ENCODE data around the gene PRPF39.
A peak's percentile ranks its signal among the peaks of the same experiment; 100 is the strongest.
"Not testable (repeated sequence)": the region's sequence is repeated elsewhere in the genome, so short reads cannot be mapped to it uniquely, and the experiment has no call there.

The PRPF39 gene

GRCh38 chr14:45083976-45084722 lies at the start of gene PRPF39:
Gene PRPF39, plus strand, starts transcription at chr14:45084116. Its CDS starts 11,124 bp downstream, at chr14:45095240.
- DNase-seq (ENCODE audit: low read depth, low spot score), result peak; percentile 77

- DNase-seq (ENCODE audit: low read depth, low spot score), result no peak
Measured at GRCh38 chr14:45034730-45035129, 49.2 kb upstream of the PRPF39 start.

- DNase-seq (ENCODE audit: low read depth, low spot score), result no peak
Measured at GRCh38 chr14:45038256-45038655, 45.7 kb upstream of the PRPF39 start.

GRCh38 chr14:45038865-45039264 lies 45.1 kb upstream of the PRPF39 start:
- DNase-seq (ENCODE audit: low read depth, low spot score), result no peak

- DNase-seq (ENCODE audit: low read depth, low spot score), result no peak
Measured at GRCh38 chr14:45039390-45039789, 44.5 kb upstream of the PRPF39 start.

- no peak for DNase-seq (ENCODE audit: low read depth, low spot score)
Measured at GRCh38 chr14:45041641-45042040, 42.3 kb upstream of the PRPF39 start.

GRCh38 chr14:45044638-45045037 lies 39.3 kb upstream of the PRPF39 start:
- DNase-seq (ENCODE audit: low read depth, low spot score), result no peak

GRCh38 chr14:45048385-45048784 lies 35.5 kb upstream of the PRPF39 start:
- no peak for DNase-seq (ENCODE audit: low read depth, low spot score)

GRCh38 chr14:45051180-45051579 lies 32.7 kb upstream of the PRPF39 start:
- no peak for DNase-seq (ENCODE audit: low read depth, low spot score)

GRCh38 chr14:45051896-45052295 lies 32.0 kb upstream of the PRPF39 start:
- DNase-seq (ENCODE audit: low read depth, low spot score), result no peak

GRCh38 chr14:45057349-45057748 lies 26.6 kb upstream of the PRPF39 start:
- no peak for DNase-seq (ENCODE audit: low read depth, low spot score)

GRCh38 chr14:45057881-45058364 lies 26.0 kb upstream of the PRPF39 start:
- DNase-seq (ENCODE audit: low read depth, low spot score), result no peak

GRCh38 chr14:45060551-45060950 lies 23.4 kb upstream of the PRPF39 start:
- no peak for DNase-seq (ENCODE audit: low read depth, low spot score)

GRCh38 chr14:45065540-45065939 lies 18.4 kb upstream of the PRPF39 start:
- no peak for DNase-seq (ENCODE audit: low read depth, low spot score)

GRCh38 chr14:45065956-45066355 lies 18.0 kb upstream of the PRPF39 start:
- no peak for DNase-seq (ENCODE audit: low read depth, low spot score)

- no peak for DNase-seq (ENCODE audit: low read depth, low spot score)
Measured at GRCh38 chr14:45066667-45067066, 17.2 kb upstream of the PRPF39 start.

GRCh38 chr14:45068396-45068795 lies 15.5 kb upstream of the PRPF39 start:
- DNase-seq (ENCODE audit: low read depth, low spot score), result no peak

GRCh38 chr14:45070215-45070614 lies 13.7 kb upstream of the PRPF39 start:
- DNase-seq (ENCODE audit: low read depth, low spot score), result no peak

- no peak for DNase-seq (ENCODE audit: low read depth, low spot score)
Measured at GRCh38 chr14:45072126-45072525, 11.8 kb upstream of the PRPF39 start.

- DNase-seq (ENCODE audit: low read depth, low spot score), result no peak
Measured at GRCh38 chr14:45073231-45073879, 10.6 kb upstream of the PRPF39 start.

GRCh38 chr14:45078323-45078722 lies 5.6 kb upstream of the PRPF39 start:
- no peak for DNase-seq (ENCODE audit: low read depth, low spot score)

- DNase-seq (ENCODE audit: low read depth, low spot score), result not testable (repeated sequence)
Measured at GRCh38 chr14:45080416-45080968, 3.4 kb upstream of the PRPF39 start.

GRCh38 chr14:45081096-45081495 lies 2.8 kb upstream of the PRPF39 start:
- DNase-seq (ENCODE audit: low read depth, low spot score), result not testable (repeated sequence)

Measured in smooth muscle cell of the brain vasculature (primary cell).